Gastrocnemius medialis (tissue), 4 donors: ENCODE measurements around the gene MAPK8IP3. TPM values are rescaled to one million over a fixed set of nuclear protein-coding genes. Genes with fewer than 3 reads are reported as not detected.

Experiments
- ATAC-seq, 2 donors: fragments of 150-250 bp; one replicate each; pipeline ENCODE4 v1.9.1; 2016
- DNase-seq, 2 donors: peaks; one replicate each; pipeline ENCODE4 v3.0.0-alpha.2; 2019
- H3K27ac ChIP-seq, 4 donors: fragments of 200-600 bp; sonication (generic); 1 replicate in 1 of 4; 2 replicates in 3 of 4; pipeline ENCODE4 v1.5.1; 2016 to 2018; ENCODE audit warnings: mild to moderate bottlenecking in 2 of 4, moderate library complexity in 1 of 4
- H3K27me3 ChIP-seq, 3 donors: fragments of 200-600 bp; sonication (generic) in 2 of 3; 1 replicate in 1 of 3; 2 replicates in 2 of 3; pipeline versions ENCODE4 v1.5.1 to v1.6.0; 2016 to 2019; ENCODE audit warnings: mild to moderate bottlenecking in 1 of 3, moderate library complexity in 1 of 3
- H3K36me3 ChIP-seq, 2 donors: fragments of 200-600 bp; sonication (generic) in 1 of 2; one replicate each; pipeline ENCODE4 v1.5.1; 2017 to 2018
- H3K4me1 ChIP-seq, 2 donors: fragments of 200-600 bp; sonication (generic) in 1 of 2; one replicate each; pipeline ENCODE4 v1.5.1; 2016 to 2017; ENCODE audit warnings: mild to moderate bottlenecking in 2 of 2
- H3K4me3 ChIP-seq, 4 donors: fragments of 200-600 bp; sonication (generic) in 3 of 4; 1 replicate in 1 of 4; 2 replicates in 3 of 4; pipeline ENCODE4 v1.5.1; 2016 to 2019; ENCODE audit warnings: mild to moderate bottlenecking in 2 of 4
- H3K9me3 ChIP-seq, 3 donors: fragments of 200-600 bp; sonication (generic) in 2 of 3; 1 replicate in 1 of 3; 2 replicates in 2 of 3; pipeline ENCODE4 v1.5.1; 2016 to 2019
- POLR2A ChIP-seq, 2 donors: fragments of 450-650 bp; IDR thresholded peaks; one replicate each; pipeline ENCODE4 v1.6.1; 2017; ENCODE audit warnings: antibody characterized with exemption in 2 of 2, mild to moderate bottlenecking in 2 of 2, moderate library complexity in 2 of 2
- in situ Hi-C, 4 donors: fragments of 200-750 bp; cut with MboI; loops; one replicate each; pipeline versions ENCODE4 v1.15.0 to v1.8.0; 2017; ENCODE audit warnings: low sequenced_read_pairs in 4 of 4
- intact Hi-C: fragments of 100-400 bp; cut with DNase I; formaldehyde crosslinking; loops from one replicate; pipeline ENCODE4 v1.15.1; 2023; ENCODE audit warnings: low total_unique reads
- total RNA-seq, 4 donors: library from RNA; depleted of rRNA; stranded (reverse); fragments of >200 nt; gene quantifications; one replicate each; pipeline versions ENCODE4 v1.1.0 to v1.2.3, GENCODE V29; 2016
- TF ChIP-seq, protein P1 (sequence below), 5 experiments: fragments of 450-650 bp in 3 of 5; fragments of 200-600 bp in 2 of 5; sonication (generic) in 2 of 5; IDR thresholded peaks in 4 of 5; conservative IDR thresholded peaks in 1 of 5; 1 replicate in 4 of 5; 2 replicates in 1 of 5; pipeline ENCODE4 v1.5.1; 2016 to 2019; ENCODE audit warnings: antibody characterized with exemption in 5 of 5, mild to moderate bottlenecking in 3 of 5, moderate library complexity in 3 of 5

The MAPK8IP3 gene
- total RNA-seq, 4 donors from 2014 or later: 6.5 to 22.6 (median 13.9) TPM

DNA sequence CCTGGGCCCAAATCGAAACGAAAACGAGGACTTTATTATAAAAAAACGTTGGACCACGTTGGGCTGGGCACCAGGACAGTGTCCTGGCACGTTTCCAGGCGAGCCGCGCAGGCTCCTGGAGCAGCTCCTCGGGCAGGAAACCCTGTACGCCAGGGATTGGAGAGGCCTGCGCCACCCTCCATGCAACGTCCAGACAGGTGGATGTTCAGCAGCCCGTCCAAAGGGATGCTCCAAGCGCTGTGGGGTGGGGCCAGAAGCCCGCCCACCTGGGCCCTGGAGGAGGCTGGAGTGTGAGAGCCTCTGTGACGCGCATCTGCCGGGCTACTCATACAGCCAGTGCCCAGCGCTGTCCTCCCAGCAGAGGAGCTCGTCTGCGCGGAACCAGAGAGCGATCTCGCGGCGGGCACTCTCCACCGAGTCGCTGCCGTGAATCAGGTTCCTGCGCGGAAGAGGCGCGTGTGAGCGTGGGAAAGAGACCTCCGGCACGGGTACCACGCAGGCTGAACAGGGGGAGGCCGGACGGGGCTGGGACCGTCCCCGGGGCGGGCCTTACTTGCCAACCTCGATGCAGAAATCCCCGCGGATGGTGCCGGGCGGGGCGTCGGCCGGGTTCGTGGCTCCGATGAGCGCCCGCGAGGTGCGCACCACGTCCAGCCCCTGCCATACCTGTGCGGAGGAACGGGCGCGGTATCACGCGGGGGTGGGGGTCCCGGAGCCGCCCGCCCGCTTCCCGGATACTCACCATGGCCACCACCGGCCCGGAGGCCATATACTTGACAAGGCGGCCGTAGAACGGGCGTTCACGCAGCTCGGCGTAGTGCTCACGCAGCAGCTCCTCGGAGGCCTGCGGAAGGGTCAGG lies 64.6 kb downstream of the MAPK8IP3 start:
- TF ChIP-seq POLR2A (IDR thresholded peaks at IDR 0.05): no peak
- TF ChIP-seq, protein P1, sequence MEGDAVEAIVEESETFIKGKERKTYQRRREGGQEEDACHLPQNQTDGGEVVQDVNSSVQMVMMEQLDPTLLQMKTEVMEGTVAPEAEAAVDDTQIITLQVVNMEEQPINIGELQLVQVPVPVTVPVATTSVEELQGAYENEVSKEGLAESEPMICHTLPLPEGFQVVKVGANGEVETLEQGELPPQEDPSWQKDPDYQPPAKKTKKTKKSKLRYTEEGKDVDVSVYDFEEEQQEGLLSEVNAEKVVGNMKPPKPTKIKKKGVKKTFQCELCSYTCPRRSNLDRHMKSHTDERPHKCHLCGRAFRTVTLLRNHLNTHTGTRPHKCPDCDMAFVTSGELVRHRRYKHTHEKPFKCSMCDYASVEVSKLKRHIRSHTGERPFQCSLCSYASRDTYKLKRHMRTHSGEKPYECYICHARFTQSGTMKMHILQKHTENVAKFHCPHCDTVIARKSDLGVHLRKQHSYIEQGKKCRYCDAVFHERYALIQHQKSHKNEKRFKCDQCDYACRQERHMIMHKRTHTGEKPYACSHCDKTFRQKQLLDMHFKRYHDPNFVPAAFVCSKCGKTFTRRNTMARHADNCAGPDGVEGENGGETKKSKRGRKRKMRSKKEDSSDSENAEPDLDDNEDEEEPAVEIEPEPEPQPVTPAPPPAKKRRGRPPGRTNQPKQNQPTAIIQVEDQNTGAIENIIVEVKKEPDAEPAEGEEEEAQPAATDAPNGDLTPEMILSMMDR (IDR thresholded peaks at IDR 0.05 in 4 of 5, conservative IDR thresholded peaks at IDR 0.05 in 1 of 5): no peak
- ATAC-seq: peak; percentile 6 to 19
- intact Hi-C loops (loop anchor here (10.0 kb wide), 1 partner anchor 444 kb away; the partner anchor contains the start of genes BRICD5 and PGP), in situ Hi-C loops (no loop called here)
- H3K9me3 ChIP-seq: no peaks in the 10 kb centered on the region
- H3K4me3 ChIP-seq: peak overlapping the region; percentile 70 to 99 (median 79)
- peaks cover 24 to 41% of the 10 kb centered on the region in 2 donors for H3K4me1 ChIP-seq
- DNase-seq: peak in 1 of 2 donors; percentile 60
- peaks cover 0 to 33% of the 10 kb centered on the region in 2 donors for H3K36me3 ChIP-seq
- peak overlapping the region; percentile 77 to 99 (median 94) for H3K27ac ChIP-seq
- no peaks in the 10 kb centered on the region for H3K27me3 ChIP-seq

DNA sequence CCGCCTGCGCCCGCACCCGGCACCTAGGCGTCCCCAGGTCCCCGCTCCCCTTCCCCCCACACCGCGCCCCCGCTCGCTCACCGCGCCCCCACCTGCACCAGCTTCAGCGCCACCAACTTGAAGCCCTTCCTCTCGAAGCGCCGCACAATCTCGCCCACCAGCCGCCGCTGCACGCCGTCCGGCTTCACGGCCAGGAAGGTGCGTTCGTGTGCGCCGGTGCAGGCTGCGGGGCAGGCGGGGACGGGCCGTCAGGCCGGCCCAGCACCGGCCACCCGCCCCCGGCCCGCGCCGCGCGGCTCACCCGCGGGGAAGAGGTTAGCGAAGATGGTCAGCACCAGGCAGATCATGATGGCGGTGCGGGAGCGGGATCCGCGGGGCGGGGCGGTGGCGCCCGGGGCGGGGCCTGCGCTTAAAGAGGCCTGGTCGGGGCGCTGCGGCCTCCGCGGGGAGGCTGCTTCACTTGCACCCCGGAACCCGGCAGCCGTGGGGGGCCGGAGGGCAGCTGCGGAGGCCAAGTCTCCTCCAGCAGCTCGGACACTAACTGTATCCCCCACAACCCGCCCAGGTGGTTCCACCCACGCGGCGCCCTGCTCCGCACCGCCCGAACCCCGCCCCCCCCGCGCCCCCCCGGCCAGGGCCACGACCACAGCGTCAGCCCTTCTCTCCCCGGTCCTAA lies 65.3 kb downstream of the MAPK8IP3 start, which contains the start of gene NME3:
Gene NME3 (minus strand): TSS at position 356 of the 676 bp plus-strand sequence. CDS start 9 bp downstream, at position 347.
- H3K27me3 ChIP-seq: no peaks in the 10 kb centered on the region
- peak within 1 kb of the TSS; percentile 77 to 99 (median 94) for H3K27ac ChIP-seq
- H3K4me3 ChIP-seq: peak within 1 kb of the TSS; percentile 70 to 99 (median 79)
- TF ChIP-seq, protein P1 (IDR thresholded peaks at IDR 0.05 in 4 of 5, conservative IDR thresholded peaks at IDR 0.05 in 1 of 5): peak in 1 of 5 experiments; percentile 14
- no peak for TF ChIP-seq POLR2A (IDR thresholded peaks at IDR 0.05)
- peak; percentile 46 to 64 for ATAC-seq
- in situ Hi-C loops (no loop called here), intact Hi-C loops (loop anchor here (10.0 kb wide), 1 partner anchor 443 kb away; the partner anchor contains the start of genes BRICD5 and PGP)
- peaks cover 0 to 29% of the 10 kb centered on the region in 2 donors for H3K36me3 ChIP-seq
- H3K9me3 ChIP-seq: no peaks in the 10 kb centered on the region
- DNase-seq: peak in 1 of 2 donors; percentile 70
- H3K4me1 ChIP-seq: peaks cover 24 to 41% of the 10 kb centered on the region in 2 donors

DNA sequence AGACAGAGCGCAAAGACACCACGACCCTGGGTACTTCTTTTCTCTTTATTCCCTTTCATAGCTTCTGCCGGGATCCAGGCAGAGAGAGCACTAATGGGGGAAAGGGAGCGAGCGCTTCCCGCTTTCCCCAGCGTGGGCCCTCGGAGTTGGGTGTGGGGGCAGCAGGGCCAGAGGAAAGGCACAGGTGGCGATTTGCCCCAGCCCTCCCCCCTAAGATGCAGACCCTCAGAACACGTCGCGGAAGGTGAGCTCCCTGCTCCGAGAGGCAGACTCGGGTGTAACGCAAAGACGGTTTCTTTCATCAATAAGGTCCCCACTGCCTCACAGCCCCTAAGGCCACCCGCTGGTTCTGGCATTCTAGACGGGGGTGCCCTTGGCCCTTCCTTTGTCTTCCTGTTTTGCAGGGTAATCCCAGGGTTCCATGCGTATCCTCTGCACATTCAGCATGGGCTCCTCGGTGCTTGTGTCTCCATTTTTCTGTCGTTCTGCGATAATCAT lies 65.9 kb downstream of the MAPK8IP3 start:
- intact Hi-C loops: loop anchor here (2.0 to 10.0 kb wide), 2 partner anchors 55 to 443 kb away; partner anchors contain the start of genes BRICD5, FAHD1, HAGH and PGP
- DNase-seq (no peak), ATAC-seq (no peak)
- Histone ChIP-seq H3K9me3 (no peaks in the 10 kb centered on the region), H3K4me3 (peak overlapping the region; percentile 70 to 99 (median 79)), H3K4me1 (peaks cover 24 to 41% of the 10 kb centered on the region in 2 donors), H3K27me3 (no peaks in the 10 kb centered on the region), H3K27ac (peak overlapping the region; percentile 77 to 99 (median 94)), H3K36me3 (peaks cover 0 to 29% of the 10 kb centered on the region in 2 donors)
- in situ Hi-C loops: no loop called here
- TF ChIP-seq, protein P1 (IDR thresholded peaks at IDR 0.05 in 4 of 5, conservative IDR thresholded peaks at IDR 0.05 in 1 of 5): no peak
- no peak for TF ChIP-seq POLR2A (IDR thresholded peaks at IDR 0.05)

DNA sequence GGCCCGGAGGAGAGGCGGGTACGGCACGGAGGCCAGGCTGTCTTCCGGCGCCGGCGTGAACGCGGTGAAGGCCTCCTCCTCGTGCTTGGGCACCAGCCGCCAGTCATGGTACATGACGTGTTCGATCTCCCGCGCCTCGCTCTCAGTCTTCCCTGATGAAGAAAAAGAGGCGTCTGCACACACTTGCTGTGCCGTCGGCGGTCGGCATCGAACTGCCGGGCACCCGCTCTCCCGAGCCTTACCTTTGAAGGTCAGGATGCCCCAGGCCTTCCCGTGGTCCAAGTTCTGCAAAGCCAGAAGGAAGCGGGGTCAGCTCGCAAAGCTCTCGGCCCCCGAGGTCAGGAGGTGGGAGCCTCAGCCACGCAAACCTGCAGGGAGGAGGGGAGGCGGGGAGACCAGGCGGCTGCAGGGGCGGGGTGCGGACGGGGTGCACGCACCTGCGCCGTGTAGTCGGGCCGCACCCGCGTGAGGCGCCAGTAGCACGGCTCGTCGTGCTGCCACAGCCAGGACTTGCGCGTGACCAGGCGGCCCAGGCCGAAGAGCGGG lies 66.4 kb downstream of the MAPK8IP3 start, which contains the start of gene EME2:
Gene EME2 (plus strand): TSS at position 449 of the 546 bp plus-strand sequence. CDS start 418 bp downstream, outside the sequence.
- TF ChIP-seq POLR2A (IDR thresholded peaks at IDR 0.05): no peak
- TF ChIP-seq, protein P1 (IDR thresholded peaks at IDR 0.05 in 4 of 5, conservative IDR thresholded peaks at IDR 0.05 in 1 of 5): no peak
- H3K9me3 ChIP-seq: no peaks in the 10 kb centered on the region
- in situ Hi-C loops: no loop called here
- H3K36me3 ChIP-seq: peaks cover 0 to 29% of the 10 kb centered on the region in 2 donors
- H3K4me3 ChIP-seq: peak within 1 kb of the TSS; percentile 70 to 99 (median 79)
- ATAC-seq (peak; percentile 5 to 13), DNase-seq (no peak)
- H3K27ac ChIP-seq: peak within 1 kb of the TSS; percentile 77 to 99 (median 94)
- intact Hi-C loops: loop anchor here (2.0 to 10.0 kb wide), 2 partner anchors 54 to 442 kb away; partner anchors contain the start of genes BRICD5, FAHD1, HAGH and PGP
- no peaks in the 10 kb centered on the region for H3K27me3 ChIP-seq
- peaks cover 24 to 41% of the 10 kb centered on the region in 2 donors for H3K4me1 ChIP-seq
